GM21390 (cell line): ENCODE results near the gene LAMA2.

ENCODE experiments used
- ATAC-seq: cut with Tn5 transposase; IDR thresholded peaks from one replicate; pipeline ENCODE4 v1.9.1; 2021; ENCODE audit not compliant: unreplicated experiment

LAMA2 gene

DNA sequence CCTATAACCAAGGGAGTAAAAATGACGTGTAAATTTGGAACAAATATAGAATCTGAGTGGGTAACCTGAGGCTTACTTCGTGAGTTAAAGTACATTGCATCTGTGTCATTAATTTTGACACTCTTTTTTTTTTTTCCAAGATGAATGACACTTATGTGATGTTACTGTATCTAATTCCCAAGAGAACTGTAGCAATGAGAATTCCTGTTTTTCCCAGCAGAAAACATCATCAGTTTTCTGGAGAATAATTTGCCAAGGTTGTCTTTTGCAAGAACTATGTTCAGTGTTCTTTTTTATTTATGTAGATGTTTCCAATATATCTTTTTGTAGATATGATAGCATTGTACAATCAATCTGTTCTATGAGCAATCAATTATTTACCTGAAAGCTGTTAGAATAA, 543.4 kb downstream of the LAMA2 start:
- ATAC-seq = no peak

DNA sequence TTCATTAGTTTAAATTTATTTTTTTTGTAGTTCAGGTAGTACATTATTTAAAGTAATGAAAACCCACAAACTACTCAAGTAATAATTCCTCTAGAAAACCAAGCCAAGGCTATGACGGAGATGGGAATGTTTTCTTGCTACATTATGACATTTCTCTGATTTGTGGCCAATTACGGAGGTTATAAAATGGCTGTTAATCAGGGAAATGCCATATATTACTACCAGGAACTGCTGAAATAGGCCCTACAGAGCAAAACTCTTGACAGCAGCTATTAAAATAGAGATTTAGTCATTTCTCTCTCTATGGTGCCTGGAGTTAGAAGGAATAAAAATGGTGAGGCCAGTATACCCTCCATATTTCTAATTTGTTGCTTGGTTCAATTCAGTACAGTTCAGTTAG, 547.0 kb downstream of the LAMA2 start:
- ATAC-seq = no peak

DNA sequence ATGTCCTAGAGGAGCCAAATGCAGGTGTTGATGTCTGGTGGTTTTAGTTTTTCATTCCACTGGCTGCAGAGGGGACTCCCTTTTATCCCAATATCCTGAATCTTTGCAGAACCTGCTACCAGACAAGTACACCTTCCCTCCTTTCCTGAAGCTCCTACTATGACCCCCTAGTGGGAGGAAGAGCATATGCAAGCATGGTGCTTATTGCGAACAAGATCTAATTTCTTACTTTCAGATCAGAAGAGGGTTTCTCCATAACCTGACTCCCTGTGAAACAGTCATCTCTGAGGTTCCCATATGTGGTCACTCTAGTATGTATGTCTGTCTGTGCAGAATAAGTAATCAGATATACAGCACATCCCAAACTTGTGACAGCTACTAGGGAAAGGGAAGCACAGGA, 549.8 kb downstream of the LAMA2 start:
- ATAC-seq = no peak

DNA sequence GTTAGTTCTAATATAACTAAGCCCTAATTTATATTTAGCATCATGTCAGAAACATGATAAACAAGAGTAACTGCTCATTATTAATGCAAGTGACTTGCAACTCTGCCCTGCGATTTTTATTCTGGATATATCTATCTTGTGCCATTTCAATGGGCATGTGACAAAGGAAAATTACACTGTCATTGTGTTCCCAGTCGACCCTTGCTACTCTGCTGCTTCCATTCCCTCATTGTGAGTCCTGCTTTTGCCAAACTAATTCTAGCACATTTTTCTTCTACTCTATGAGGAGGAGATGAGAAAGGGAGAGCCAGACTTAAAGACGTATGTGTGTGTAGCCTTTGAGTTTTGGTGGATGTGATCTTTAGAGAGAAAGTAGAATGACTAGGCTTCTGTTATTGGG, 551.2 kb downstream of the LAMA2 start:
- no peak for ATAC-seq

DNA sequence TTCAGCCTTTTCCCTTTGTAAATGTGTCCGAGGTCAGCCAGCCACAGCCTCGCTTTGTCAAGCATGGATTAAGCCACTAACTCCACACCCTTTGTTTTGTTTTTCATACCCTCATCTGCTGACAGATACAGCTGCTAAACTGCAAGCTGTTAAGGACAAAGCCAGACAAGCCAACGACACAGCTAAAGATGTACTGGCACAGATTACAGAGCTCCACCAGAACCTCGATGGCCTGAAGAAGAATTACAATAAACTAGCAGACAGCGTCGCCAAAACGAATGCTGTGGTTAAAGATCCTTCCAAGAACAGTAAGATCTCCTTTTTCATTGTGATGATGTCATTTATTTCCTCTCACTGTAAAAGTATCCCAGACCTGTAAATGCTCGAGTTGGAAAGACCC, 557.8 kb downstream of the LAMA2 start:
- ATAC-seq = no peak

DNA sequence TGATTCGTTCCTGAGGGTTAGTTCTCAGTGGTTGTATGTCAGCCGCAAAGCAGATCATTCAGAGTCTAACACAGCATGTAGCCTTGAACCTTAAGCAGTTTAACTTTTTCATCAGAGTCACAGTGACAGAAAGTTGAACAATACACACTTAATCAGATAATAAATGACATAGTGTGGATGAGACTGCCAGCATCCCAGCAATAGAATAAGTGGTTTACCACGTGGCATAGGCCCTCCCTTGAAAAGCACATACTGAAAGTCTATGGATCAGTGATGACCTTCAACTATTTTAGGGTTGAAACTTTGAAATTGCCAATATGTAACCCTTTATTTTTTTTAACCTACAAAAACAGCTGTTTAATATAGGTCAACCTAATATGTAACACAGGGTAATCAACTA, 561.7 kb downstream of the LAMA2 start:
- ATAC-seq = no peak

DNA sequence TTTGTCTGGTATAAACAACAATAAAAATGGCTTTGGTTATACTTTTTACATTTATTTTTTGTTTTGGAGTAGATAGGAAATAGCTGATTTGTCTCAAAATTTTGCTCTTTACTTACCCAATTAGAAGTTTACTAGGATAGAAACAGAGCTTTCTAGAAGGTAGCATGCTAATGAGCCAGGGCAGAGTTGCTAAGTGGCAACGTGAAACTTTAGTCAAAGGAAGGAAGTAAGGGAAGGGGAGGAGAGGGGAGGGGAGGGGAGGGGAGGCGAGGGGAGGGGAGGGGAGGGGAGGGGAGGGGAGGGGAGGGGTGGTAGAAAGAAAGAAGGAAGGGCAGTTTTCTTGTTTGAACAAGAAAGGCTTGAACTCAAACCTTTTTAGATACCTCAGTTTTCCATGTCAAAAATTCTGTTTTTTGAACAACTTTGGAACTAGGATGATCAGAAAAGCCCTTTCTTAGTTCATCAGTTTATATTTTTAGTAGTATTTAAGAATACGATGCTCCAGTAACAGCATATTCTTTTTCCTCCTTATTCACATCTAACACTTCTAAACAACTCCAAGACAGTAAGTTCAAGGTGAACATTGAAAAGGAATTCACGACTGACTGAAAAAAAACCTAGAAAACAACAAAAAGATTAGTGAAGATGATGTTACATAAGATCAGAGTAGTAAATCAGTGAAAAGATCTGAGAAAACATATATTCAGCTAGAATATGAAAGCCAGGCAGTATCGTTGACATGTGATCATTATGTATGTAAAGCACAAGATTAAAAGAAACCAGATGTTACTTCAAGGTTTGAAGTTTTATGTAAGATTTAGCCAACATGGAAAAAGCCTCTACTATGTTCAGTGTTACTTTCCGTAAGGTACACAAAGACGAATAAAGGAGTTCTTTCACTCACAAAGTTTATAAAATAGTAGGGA, 563.6 kb downstream of the LAMA2 start:
- no peak for ATAC-seq

DNA sequence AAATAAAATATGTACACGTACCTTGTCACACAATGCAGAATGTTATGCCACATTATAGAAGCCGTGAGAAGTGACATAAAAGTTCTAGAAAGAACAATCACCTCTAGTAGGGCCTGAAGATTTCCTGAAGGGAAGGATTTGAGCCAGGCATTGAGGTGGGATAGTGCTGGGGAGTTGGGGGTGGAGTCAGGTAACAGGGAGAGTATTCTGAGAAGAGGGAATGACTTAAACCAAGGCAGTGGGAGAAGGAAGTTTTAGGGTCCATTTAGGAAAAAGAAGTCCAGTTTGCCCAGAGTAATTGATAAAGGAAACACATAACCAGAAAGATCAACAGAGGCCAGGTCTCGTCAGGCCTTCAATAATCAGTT, 564.2 kb downstream of the LAMA2 start:
- ATAC-seq = no peak

DNA sequence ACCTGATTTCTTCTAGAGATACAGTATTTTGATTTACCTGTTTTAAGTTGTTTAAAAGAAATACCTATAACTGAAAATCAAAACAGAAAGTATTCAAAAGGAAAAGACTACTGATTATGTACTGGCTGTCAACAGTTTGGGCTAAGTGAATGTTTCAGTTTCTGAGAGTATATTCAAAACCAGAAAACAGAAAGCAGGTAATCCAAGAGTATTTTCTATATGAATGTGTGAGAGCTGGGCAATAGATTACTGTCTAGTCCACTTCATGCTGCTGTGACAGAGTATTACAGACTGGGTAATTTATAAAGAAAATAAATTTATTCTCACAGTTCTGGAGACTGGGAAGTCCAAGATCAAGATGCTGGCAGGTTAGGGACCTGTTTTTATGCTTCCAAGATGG, 566.0 kb downstream of the LAMA2 start:
- peak; percentile 100 for ATAC-seq

DNA sequence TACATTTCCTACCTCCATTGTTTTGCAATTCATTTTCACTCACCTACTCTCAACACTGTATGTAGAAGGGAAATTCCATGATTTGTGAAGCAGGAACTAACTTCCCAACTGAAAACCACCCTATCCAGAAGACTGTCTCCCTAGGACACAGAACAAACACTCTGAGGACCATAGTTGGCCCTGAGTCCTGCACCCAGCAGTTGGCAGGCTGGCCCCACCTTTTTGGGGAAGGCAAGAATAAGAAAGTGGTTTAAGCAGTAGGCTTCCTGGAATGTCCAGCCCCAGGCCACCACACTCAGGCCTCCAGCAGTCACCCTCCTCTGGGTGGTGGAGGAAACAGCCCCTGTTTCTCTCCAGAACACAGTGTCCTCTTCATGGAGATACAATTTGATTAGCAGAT, 568.2 kb downstream of the LAMA2 start:
- ATAC-seq = no peak

DNA sequence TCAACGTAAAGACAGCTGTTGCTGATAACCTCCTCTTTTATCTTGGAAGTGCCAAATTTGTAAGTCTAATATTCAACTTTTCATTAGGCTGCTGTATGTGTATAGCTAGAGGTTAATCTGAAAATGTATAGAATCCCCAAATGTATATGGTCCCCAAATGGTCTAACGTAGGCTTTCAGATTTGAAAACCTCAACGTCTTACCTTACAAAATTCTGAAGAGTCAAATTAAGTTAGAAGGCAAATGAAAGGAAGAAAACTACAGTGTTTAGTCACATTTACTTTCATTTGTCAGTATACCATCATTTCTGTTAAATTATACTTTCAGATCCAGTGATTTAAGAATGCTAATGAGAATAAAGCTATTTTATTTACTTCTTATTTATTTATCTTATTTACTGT, 570.1 kb downstream of the LAMA2 start:
- no peak for ATAC-seq

DNA sequence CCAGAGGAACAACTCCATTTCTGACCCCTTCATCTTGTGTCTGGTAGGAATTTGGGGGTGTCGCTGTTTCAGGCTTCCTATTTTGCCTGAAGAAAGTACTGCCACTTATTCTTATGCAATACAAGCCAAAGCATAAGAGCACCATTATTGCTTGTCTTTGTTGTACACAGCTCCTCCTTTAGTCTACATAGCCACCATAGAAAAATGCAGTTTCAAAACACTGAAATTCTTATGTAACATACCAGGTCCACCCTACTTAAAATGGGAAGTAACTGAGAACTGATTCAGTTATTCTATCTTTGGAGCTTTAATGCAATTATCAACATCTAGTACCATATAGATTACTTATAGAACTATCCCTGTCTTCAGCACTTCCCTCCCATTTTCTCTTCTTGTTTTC, 571.5 kb downstream of the LAMA2 start:
- no peak for ATAC-seq

DNA sequence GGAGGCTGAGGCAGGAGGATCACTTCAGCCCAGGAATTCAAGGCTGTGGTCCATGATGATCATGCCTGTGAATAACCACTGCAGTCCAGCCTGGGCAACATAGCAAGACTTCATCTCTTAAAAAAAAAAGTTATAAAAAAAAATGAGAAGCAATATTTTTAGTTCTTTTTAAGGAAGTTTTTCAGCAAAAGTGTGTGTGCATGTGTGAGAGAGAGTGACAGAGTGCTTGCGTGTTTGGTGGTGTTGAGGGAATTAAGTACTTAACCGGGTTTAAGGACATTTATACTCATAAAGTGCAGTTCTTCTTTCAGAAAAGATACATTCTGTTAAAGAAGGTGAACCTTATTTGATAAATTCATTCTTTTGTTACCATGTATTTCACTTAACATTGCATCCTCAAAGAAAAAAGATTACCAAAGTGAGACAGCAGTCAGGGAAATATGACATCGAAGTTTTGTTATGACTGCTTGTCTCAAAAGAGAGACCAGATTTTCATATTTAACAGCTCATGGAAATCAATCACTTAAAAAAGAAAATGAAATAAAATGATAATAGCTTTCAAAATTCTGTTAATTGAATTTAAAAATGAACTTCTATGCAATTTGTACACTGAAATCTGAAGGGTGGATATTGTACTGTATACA, 572.3 kb downstream of the LAMA2 start:
- ATAC-seq = no peak

DNA sequence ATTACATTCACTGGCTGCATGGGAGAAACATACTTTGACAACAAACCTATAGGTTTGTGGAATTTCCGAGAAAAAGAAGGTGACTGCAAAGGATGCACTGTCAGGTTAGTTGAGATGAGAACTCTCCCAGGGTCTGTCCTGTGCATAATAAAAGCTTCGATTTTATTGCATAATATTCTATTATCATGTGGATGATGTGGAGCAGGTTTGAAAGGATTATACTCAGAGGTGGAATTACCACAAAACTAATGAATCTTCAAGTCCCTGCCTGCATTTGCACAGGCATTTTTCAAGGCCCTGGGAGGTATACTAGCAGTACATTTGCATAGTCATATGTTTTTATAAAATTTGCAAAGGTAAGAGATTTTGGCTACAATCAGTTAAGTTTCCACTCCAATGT, 577.3 kb downstream of the LAMA2 start:
- ATAC-seq = no peak

DNA sequence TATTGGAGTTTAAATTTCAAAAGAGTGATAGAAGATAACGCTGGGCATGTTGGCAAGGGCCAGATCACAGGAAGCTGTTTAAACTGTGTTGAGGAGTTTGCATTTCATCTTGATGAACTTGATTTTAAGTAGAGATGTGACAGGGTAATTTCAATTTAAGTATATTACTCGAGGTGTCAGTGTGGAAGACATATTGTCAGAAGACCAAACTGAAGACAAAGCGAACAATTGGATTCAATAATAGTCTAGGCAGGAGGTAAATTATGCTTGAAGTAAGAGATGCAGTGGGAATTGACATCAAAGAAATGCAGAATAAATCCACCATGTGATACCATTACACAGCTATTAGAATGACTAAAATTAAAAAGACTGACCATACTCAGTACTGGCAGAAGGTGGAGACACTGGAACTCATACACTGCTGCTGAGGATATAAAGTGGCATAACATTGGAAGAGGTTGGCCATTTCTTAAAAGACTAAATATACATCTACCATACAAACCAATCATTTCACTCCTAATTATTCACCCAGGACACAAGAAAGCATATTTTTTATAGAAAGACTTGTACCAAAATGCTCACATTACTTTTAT, 586.2 kb downstream of the LAMA2 start:
- no peak for ATAC-seq

DNA sequence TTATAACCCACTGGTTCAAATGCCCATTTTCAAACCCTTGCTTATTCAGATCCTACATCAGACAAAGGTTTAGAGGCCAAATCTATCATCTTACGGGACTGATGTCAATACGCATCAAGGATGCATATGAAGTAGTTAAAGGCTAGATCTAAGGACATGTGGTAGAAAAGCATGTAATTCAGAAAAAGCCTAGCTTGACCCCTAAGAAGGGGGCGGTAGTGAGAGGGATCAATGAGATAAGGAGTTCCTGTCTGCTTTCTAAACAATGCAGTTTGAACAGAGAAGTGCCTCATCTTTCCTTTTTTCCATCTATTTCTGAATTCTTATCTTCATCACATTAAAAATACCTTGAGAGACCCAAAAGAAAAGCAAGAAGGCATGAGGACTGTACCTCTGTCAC, 589.3 kb downstream of the LAMA2 start:
- ATAC-seq = no peak

DNA sequence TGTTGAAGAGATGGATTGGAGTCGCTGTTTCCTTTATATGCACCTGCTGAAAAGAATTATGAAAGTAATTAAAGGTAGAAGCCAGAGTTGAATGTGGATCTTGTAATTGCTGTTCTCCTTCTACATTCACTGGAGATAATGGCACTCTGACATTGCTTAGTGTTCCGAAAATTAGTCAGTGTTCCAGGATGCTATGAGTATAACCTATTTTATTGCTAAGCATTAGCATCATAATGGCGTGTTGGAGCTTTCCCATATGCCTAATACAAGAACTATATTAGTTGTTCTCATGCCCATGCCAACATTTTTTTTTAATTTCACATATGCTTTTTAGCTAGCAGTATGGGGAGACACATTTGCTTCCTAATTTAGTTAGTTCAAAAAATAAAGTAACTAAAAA, 590.6 kb downstream of the LAMA2 start:
- ATAC-seq = no peak

DNA sequence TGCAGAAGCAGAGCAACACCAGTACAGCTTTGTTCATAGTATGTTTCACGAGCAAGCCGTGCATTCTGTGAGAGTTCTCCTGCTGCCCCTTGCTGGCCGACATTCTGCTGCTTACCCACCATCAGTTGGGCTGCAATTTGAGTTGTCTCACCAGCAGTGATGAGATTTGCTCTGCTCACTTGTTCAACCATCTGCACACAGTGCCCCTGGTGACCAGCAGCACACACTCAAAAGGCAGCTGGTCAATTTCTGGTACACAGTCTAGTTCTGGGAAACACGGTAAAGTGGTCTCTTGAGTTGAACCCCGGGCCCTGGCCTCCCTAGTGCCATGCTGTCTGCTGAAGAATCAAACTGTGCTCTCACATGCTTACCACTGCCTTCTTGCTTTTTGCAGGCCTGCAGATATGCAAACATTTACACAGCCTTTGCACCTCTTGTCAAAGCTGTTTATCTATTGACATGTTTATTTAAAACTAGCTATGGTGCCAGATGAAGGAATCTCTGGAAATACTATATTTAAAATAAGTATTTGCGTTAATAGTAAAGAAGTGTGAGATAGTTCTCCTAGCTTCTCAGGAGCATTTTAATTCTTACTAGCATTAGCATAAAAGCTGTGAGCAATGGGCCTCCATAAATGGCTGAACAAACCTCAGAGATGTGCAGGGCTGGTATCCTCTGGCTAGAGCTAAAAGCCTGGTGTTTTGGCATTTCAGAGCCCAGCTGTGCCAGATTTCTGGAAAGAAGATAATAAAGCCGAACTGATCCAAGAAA, 592.7 kb downstream of the LAMA2 start:
- no peak for ATAC-seq

DNA sequence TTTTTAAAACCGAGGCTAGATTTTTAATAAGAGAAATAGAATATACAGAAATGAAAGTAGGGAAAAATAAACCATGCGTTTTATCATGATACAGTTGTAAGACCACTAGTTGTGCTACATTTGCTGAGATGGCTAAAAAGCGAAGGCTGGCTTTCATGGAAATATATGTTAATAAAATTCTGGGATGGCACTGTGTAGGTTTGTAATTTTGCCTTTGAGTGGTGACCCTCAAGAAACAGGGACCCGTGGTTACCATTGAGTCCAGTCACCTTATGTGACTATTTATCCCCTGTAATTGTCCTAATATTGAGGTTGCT, 593.3 kb downstream of the LAMA2 start:
- no peak for ATAC-seq

DNA sequence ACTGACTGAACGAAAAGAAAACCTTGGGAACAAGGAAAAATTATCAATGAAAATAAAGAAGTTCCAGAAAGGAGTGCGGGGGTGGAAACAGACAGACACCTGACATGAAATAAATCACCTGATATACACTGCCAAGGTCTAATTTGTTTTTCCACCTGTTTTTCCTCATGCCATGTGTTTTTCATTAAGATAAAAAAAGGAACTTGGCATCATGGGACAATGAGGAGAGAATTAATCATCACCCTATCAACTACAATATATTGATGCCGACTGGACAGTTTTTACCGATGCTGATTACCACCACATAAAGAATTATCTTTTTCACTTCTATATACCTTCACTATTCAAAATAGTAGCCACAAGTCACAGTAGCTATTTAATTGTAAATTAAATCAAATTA, 593.9 kb downstream of the LAMA2 start:
- no peak for ATAC-seq

DNA sequence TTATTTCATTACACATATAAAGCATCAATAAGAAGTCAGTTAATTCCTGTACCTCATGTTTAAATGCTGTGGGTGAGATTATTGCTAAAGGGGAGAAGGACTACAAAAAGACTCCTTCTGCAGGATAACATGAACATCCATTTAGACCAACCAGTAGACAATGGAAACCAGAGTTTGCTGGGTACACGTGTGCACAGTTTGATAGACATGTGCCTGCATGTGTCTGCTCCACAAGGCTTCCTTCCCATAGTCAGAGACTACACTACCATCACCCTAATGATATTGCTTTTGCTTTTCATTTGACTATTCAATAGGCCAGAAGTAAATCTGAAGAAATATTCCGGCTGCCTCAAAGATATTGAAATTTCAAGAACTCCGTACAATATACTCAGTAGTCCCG, 595.4 kb downstream of the LAMA2 start:
- no peak for ATAC-seq

DNA sequence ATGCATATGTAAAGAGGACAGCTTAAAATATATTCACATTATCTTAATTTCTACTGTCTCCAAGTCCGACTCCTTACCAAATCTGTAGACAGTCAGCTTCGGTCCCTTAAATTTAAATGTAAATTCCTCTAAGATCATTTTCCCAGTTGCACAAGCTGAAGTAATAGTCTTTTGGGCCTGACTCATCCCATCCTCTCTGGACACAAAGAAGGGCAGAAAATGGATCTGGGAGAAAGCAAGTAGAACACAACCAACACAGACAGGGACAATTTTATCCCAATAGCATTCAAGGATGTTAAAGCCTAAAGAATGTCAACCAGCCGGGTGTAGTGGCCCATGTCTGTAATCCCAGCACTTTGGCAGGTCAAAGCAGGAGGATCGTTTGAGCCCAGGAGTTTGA, 598.8 kb downstream of the LAMA2 start:
- no peak for ATAC-seq
